ENCODE measurements around the gene BAG3.

GRCh38 chr10:119611433-119611832 is 39.7 kb upstream of the BAG3 start:
- no peak for TF ChIP-seq CTCF (IDR thresholded peaks at IDR 0.05; ENCODE audit: control extremely low read depth in 1 of 3, insufficient read depth in 1 of 3, low read depth in 1 of 3, low read length in 3 of 3)
- no peak for TF ChIP-seq USF2 (IDR thresholded peaks at IDR 0.05; ENCODE audit: low read length)
- no peak for TF ChIP-seq SP2 (IDR thresholded peaks at IDR 0.05; ENCODE audit: low read length)
- no peak for TF ChIP-seq EZH2 (IDR thresholded peaks at IDR 0.05; ENCODE audit: low read depth, low read length, severe bottlenecking)
- no peak for TF ChIP-seq BRCA1 (IDR thresholded peaks at IDR 0.05; ENCODE audit: low read depth, low read length)
- TF ChIP-seq POLR2A (IDR thresholded peaks at IDR 0.05; ENCODE audit: control extremely low read depth in 1 of 2, low read depth in 2 of 2, low read length in 2 of 2) = no peak
- no peak for TF ChIP-seq NANOG (IDR thresholded peaks at IDR 0.05; ENCODE audit: insufficient read depth, low read depth, low read length, poor library complexity, severe bottlenecking)
- TF ChIP-seq CHD1 (IDR thresholded peaks at IDR 0.05; ENCODE audit: low read depth, low read length) = no peak

Measured in H1 (cell line).